CD4-positive, alpha-beta T cell treated with Interleukin-10 for 1 hour (primary cell): ENCODE measurements around the gene ANKRD34A.
A peak's percentile ranks its signal among the peaks of the same experiment; 100 is the strongest.

Experiments used
- DNase-seq: peaks from one replicate; pipeline ENCODE4 v3.0.0-alpha.2; 2020

ANKRD34A gene

DNA sequence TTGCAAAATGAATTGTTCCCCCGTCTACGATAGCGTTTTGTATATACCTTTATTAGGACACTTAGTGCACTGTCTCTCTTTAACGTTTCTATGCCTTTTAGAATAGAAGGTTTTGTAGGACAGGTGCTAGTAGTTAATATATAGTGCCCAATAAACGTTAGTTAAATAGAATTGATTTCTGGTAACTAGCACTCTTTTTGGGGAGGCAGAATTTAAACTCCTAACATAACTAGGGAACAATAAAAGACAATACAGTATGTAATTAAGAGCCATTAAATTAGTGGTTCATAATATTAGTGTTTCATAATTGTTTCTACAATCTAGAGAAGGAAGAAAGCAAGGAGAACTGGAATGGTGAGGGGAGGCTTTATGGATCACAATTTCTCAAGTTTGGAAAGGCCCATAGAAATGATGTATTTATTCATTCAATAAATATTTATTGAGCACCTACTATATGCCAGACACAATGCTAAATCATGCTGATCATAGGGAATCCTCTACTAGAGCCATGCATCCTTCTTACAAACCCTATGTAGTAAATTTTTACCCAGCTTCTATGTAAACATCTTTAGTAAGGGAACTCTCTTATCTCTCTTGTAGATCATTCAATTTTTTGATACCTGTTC is 857 bp upstream of the ANKRD34A start:
- DNase-seq = no peak

DNA sequence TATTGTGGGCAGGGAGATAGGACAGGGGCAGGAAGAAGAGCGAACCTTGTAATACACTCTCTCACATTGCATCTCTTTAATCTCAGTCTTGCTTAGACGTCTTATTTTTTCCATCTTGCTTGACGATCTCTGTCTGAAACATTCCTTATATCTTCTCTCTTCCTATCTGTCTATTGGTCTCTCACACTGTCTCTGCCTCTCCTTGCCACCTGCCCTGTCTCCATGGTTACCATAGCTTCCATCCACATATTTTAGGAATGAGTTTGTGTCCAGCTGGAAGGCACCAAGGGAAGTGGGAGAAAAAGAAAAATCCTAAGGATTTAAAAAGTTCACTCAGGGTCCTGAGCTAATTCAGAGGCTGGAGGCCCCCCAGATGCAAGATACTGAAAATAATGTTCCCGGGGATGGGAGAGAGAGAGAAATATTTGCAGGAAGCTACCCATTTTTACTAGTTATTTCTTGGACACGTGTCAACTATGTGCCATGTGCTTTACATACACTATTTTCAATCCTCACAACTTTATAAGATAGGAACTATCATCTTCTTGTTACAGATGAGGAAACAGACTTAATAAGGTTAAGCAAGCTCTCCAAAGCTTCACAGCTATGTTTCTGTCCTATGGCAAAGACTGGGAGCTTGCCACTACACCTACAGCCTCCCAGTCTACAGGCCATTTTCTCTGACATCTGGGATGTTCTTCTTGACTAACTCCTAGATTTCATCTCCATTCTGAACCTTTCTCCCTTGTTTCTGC is 933 bp downstream of the ANKRD34A start:
- DNase-seq = no peak

DNA sequence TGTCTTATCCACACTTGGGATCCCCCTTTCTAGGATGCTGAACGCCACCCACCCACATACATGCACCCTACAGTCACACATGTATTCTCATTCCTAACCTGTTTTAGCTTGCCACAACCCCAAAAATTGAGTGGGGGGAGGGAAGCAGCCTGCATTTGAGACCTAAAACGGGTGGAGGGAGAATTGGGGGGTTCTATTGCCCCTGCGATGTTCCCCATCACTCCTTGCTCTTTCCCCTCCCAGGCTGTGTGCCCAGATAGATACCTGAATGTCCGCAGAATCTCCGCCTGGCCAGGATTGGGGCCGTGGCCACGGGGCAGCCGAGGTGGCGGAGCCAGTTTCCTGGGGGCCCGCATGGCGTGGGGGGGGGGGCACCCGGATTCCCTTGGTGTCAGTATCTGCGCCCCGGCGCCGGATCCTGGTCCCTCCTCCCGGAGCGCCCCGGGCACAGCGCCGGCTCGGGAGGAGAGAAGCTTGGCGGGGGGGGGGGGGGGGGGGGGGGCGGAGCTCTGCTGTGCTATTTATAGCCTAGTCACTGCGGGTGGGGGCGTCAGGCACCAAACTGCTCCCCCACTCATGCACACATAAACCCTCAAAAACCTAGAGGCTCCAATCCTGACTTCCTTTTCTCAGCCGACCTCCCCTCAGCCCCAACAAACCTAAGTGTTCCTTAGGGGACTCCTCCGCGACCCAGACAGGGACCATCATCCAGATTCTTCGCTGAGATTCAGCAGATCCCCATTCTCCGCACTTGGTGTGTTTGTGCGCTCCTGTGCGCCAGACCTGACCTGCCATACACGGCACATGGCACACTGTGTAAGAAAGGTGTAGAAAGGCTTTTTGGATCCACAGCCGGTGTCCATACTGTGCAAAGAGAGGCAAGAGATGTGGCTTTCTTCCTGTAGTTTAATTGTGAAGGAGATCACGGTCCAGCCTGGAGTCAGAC is 1.9 kb downstream of the ANKRD34A start:
- DNase-seq = peak; percentile 51

DNA sequence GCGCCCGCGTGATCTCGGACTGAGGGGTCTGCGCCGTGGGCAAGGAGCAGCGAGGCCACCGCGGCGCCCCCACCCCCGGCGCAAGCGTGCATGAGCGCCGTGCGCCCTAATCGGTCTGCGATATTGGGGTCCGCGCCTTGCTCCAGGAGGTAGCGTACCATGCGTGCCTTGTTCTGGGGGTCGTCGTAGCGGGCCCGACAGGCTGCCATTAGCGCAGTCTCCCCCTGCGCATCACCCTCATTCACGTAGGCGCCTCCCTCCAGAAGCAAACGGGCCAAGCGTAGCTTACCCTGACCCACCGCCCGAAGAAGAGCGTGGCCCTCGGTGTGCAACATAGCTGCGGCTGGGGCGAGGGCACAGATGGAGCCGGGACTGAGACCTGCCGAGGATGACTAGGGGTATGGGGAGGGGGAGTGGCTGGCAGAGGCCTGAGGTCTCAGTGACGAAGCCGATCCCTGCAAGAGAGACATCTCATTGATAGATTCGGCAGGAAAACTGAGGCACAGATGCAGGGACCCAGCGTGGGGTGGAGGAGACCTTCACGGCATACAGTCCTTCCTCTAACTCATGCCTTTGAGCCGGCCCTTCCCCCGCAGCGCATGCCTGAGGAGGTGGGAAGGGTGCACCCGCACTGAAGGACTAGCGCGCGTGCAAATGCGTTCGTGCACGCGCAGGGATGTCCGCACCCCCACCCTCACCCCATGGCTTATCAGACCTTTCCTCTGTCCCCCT is 2.8 kb downstream of the ANKRD34A start:
- peak; percentile 44 for DNase-seq

DNA sequence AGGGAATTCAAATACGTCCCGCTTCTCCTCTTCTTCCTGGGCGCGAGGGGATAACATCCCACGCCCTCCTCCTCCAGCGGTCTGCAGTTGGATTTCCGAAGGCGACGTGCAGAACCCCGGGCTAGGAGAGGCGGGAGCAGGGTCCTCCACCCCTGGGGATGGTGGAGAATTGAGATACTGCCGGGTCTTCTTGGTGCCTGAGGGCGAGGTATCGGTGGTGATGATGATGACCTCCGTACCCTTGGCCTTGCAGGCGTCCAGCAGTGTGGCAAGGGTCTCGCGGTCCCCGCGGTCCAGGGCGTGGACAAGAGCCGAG is 3.3 kb downstream of the ANKRD34A start:
- DNase-seq = no peak

DNA sequence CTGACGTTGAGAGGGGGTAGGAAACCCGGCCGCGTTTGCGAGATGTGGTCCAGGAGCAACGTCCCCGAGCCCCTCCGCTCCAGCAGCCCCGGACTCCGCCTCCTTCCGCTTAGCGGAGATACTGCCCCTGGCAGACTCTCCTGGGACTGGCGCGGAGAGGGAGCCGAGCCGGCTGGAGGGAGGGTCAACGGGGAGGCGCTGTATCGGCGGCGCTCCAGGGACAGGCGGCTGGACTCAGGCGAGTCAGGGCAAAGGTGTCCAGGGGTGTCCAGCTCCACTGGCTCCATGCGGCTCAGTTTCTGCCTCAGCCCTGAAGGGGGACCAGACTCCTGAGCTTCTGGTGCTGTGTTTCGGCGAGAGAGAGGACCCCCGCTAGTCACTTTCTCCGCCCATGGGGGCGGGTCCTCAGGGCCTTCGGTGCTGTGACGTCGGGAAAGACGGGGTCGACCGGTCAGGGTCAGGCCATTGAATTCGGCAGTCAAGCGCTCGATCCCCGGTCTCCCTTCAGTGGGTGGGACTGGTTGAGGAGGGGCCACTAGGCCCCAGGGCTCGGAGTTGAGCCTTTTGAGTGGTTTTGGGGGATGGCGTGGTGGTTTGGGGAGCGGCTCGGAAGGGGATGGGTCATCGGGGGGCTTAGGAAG is 3.8 kb downstream of the ANKRD34A start:
- DNase-seq = peak; percentile 55

DNA sequence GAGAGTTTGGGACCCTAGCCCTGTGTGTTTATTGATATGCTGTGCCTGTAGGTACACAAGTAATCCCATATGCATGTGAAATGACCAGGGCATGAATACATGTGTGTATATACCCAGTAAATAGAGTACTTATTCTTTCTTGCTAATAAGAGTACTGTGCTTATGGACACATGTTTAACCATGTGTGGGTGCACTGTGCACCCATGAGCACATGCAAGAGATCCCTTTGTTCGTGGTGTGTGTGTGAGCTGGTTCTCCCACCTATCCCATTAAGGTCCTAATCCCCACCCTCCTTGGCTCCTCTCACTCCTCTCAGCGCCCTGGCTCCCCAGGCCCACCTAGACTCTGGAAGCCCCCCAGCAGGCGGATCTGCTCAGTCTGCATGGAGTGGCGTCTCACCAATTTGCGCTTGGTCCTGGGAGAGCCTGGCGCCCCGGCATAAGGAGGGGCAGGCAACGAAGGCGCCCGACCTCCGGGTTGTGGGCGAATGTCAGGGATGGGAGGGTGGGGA is 4.4 kb downstream of the ANKRD34A start:
- DNase-seq = no peak

DNA sequence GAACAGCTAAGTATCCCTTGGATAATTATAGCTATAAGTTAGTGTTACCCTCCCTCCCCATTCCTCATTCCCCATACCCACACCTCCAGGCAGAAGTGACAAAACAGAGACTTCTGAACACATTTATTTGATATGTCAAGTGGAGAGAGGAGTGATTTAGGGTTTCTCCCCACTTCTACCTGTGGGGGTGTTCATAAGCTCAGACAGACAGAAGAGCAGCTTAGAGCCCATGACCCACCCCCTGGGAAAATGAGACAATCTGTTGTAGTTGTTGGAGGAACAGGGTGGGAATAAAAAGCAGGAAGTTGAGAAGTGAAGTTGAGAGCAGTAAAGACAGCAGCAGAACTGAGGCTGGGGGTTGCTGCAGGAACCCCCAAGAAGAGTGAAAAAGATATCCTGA is 5.0 kb downstream of the ANKRD34A start:
- no peak for DNase-seq

DNA sequence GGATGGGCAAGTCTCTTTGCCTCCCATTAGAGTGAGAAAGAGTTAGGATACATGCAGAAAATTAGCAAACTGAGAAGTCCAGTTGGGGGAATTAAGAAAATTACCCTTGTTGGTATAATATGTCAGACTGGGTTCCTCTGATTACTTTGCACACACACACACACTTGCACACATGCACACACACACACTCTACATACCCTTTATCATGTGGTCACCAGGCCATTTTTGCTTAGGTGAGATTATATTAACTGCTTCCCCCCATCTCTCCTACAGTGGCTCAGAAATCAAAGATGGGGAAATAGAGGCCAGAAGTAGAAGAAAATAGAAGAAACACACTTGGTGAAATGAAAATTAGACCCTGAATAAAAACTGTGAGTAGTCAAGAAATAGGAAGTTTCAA is 5.6 kb downstream of the ANKRD34A start:
- no peak for DNase-seq

DNA sequence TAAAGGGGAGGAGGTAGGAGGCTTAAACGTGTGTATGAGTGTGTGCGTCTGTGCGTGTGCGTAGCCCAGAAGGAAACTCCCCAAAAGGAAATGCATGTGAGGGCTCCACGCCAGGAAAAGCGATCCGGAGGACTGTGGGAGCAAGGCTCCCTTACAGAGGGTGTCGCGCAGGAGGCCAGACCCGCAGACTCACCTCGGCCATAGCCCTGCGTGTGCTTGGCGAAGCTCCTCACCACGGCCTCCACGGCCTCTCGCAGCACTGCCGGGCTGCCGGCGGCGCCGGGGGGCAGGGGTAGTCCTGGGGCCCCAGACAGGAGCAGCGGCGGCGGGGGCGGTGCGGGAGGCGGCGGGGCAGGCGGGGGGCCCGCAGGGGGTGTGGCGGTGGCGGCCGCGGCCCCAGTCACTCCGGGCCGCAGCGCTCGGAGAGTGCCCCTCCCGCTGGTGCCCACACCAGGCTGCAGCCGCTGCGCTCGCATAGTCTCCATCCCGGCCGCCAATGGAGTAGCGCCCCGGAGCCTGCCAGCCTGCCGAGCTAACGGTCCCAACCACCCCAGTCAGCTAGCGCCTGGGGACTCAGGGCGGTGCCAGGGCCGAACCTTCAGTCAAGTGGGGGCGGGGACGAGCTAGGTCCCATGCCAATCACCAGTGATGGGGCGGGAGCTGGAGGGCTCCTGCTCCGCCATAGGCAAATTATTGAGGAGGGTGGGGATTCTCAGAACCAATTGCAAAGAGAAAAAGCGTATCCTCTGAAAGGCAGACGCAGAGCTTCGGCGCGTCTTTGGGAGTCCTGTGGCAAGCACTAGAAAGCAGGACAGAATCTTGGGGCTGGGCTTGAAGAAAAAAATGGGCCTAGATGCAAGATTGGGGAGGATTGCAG is 6.7 kb downstream of the ANKRD34A start, which contains the start of gene LIX1L:
LIX1L (minus strand) TSS at position 575 of the 877 bp plus-strand sequence; CDS start at position 485, 90 bp downstream.
- DNase-seq = peak; percentile 95

DNA sequence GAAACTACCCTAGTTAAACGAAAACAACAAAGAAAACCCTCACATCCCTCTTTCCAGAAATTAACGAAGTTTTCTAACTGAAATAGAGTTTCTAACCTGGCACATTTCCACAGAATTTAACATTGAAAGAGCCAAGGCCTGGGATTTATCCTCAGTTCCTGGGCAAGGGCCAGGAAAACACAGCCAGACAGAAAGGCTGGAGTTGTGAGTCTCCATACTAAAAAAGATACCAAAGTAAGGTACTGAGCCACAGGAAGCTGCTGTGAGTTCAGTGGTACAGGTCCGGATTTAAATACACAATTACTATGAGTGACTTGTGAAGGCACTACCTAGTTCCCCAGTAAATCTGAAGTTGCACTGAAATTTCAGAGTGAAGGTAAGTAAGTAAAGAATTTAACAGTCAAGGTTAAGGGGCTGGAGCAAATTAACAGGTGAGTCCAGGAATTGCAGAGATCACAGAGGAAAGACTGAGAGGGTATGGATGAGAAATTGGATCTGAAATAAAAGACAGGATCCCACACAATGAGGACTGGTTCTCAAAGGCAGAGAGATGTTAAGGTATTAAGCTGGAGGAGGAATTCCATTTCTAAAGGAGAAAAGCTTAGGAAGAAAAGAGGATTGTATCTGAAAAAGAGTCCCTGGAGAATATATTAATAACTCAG is 7.5 kb downstream of the ANKRD34A start:
- DNase-seq = no peak

DNA sequence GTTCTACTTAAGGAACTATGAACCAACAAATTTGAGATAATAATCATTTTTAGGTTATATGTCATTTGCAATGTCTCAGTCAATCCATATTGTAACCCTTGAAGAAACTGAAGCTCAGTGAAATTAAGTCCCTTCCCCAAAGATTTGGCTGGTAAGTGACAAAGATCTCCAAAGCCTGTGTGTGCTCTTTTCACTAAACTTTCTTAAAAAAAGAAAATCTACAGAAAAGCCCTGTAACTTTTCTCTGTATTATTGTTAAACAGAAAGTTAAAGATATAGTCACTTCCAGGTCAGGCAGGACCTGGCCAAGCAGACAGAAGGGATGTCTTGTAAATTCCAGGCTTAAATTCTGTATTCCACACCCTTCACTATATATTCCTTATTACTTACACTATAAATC is 8.0 kb downstream of the ANKRD34A start:
- DNase-seq = no peak

DNA sequence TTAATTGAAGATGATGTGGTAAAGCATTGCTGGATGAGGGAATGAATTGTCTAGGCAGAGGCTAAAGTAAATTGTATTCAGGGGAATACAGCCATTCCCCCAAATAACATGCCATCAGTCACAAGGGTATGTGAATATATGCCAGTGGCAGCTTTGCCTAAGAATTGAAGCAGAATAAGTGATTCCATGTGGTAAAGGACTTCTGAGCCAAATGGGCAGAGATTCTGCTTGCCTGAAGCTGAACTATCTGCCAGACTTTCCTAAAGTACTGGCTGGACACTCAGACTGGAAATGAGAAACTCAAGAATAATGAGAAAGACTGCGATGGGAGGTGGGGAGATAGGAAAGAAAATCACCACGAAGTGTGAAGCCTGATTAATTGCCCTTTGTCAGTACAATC is 8.9 kb downstream of the ANKRD34A start:
- no peak for DNase-seq

DNA sequence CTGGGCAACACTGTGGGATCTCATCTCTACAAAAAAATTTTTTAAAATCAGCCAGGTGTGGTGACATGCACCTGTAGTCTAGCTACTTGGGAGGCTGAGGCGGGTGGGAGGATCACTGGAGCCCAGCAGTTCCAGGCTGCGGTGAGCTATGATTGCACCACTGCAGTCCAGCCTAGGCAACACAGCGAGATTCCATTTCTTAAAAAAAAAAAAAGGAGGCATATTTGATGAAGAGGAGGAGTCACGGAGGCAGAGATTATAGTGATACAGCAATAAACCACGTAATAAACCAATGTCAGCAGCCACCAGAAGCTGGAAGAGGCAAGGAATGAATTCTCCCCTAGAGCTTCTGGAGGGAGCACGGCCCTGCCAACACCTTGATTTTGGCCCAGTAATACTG is 10.5 kb downstream of the ANKRD34A start:
- DNase-seq = no peak

DNA sequence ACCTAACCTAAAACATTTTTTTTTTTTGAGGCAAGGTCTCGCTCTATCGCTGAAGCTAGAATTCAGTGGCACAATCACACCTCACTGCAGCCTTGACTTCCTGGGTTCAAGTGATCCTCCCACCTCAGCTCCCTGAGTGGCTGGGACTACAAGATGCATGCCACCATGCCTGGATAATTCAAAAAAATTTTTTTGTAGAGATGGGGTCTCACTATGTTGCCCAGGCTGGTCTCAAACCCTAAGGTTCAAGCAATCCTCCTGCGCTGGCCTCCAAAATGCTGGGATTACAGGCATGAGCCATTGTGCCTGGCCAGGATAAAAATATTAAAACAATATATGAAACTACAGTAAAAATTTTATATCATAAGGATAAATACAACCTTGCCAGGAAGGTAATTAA is 11.5 kb downstream of the ANKRD34A start:
- no peak for DNase-seq

DNA sequence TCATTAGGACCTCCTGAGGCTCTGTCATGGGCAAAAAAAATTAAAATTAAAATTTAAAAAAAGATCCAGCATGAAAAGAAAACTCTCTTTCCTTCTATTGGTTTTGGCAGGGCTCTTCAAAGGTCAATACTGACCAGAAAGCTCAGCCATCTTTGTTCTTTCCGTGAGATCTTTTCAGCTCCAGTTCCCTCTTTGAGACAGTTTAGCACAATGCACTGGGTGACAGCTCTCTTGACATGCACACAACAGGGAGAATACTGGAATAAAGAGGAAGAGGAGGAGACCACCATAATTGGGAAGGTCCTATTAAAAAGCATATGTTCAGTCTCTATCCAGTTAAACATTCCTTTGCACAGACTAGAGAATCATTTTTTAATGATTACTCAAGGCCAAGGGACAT is 12.8 kb downstream of the ANKRD34A start:
- DNase-seq = no peak

DNA sequence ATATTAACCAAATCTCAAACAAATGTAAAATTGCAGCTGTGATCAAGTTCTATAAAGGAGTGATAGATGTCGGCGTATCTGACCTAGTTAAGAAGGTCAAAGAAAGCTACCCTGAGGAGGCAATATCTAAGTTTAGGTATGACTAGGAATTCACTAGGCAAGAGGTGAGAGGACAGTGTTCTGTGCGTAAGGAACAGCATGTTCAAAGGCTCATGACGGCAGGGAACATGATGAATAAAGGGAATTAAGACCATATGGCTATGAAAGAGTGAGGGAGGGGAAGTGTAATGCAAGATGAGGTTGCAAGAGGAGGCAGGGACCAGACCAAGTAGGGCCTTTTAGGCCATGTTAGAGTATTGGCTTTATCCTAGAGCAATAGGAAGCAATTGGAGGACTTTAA is 15.2 kb downstream of the ANKRD34A start:
- DNase-seq = no peak

DNA sequence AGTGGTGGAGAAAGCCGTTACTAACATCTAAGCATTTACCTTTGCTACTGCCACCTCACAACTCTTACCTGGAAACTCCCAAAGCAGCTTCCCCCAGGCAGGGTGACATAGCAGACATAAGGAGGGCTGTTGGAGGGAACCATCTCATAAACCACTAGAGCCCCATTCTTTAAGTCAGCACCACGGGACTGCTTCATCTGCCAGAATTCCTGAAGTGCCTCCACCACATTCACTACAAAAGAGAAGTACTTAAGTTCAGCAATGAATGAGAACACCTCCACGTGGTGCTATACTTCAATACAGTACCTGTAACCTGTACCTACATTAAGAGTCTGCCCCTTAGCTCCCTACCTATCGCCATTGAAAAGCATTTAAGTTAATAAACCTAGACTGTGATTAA is 16.8 kb downstream of the ANKRD34A start:
- DNase-seq = no peak

DNA sequence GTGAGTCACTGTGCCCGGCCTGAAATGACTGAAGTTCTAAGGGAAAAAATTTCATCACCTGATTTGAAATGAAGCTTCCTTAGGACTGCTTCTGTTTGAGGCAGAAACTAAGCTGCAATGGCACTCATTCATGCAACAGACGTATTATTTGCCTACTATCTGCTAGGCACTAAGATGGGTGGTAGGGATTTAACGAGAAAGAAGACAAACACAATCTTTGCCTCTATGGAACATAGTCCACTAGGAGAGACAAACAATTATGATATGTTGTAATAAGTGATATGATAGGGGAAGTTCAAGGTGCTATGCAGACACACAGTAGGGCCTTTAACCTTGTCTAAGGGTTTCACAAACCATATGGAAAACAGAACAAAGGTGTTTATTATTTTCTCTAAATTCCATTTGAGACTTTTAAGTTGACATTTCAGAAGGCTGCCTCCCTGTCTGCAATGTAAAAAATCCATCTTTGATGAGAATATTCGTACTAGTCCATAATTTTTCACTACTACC is 17.8 kb downstream of the ANKRD34A start:
- no peak for DNase-seq

DNA sequence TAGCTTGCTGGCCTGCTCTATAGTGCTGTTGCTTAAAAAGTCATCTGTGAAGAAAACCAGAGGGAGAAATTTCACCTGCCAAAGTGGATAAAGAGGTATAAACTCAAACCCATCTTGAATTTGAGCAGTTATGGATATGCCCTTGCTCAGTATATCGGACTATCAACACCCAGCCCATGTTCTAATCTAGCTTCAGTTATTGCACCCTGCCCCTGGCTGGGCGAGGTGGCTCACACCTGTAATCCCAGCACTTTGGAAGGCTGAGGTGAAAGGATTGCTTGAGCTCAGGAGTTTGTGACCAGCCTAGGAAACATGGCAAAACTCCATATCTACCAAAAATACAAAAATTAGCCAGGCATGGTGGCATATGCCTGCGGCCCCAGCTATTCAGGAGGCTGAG is 19.8 kb downstream of the ANKRD34A start:
- no peak for DNase-seq
